ENCODE measurements around the gene GGCX.

DNA sequence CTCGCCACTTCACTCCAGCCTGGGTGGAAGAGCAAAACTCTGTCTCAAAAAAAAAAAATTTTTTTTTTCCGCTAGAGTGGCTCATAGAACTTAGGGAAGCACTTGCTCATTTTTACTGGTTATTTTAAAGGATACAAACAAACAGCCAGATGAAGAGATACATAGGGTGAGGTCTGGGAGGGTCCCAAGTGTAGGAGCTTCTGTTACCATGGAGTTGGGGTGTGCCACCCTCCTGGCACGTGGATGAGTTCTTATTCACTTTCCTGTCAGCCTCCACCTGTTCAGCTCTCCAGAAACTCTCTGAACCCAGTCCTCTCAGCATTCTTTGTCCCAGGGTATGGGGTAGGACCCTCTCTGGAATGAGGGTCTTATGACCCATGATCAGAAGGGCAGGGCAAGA lies 27.2 kb downstream of the GGCX start:
- TF ChIP-seq SUZ12 (IDR thresholded peaks at IDR 0.05; ENCODE audit: extremely low read depth, insufficient read depth, insufficient read length) (no peak), ZNF274 (IDR thresholded peaks at IDR 0.05; ENCODE audit: low read depth, low read length) (no peak), YY1 (IDR thresholded peaks at IDR 0.05; ENCODE audit: insufficient read depth, insufficient read length) (no peak)
